GM13977 (cell line): ENCODE measurements around the gene QARS1.
A peak's percentile ranks its signal among the peaks of the same experiment; 100 is the strongest.

Experiments used
- DNase-seq: peaks from one replicate; pipeline ENCODE4 v3.0.0; 2012; ENCODE audit warnings: low spot score
- CTCF ChIP-seq: IDR thresholded peaks from 2 replicates; pipeline ENCODE4 v1.5.1; 2012; ENCODE audit warnings: mild to moderate bottlenecking, control low read depth; ENCODE audit not compliant: insufficient read depth; ENCODE audit errors: extremely low read depth, missing control alignments
- in situ Hi-C: fragments of 300-500 bp; cut with MboI; formaldehyde crosslinking; loops from one replicate; pipeline ENCODE4 v1.12.0; 2022; ENCODE audit warnings: low sequenced_read_pairs, low pct_unique_long_range_greater_than_20kb, mixed read lengths, inconsistent platforms; ENCODE audit not compliant: unreplicated experiment

Gene QARS1

GRCh38 chr3:49093853-49094767 is 10.4 kb downstream of the QARS1 start, which contains the start of gene QRICH1:
Gene QRICH1, minus strand, starts transcription at chr3:49094071. Its CDS starts 17,054 bp downstream, at chr3:49077017.
- TF ChIP-seq CTCF, result peak; percentile 59
- in situ Hi-C loops, result no loop called here
- DNase-seq, result peak; percentile 94

GRCh38 chr3:49092938-49093852 is 11.4 kb downstream of the QARS1 start:
- DNase-seq, result peak; percentile 86
- no peak for TF ChIP-seq CTCF
- in situ Hi-C loops, result no loop called here

GRCh38 chr3:49081429-49081828 is 23.1 kb downstream of the QARS1 start:
- in situ Hi-C loops, result no loop called here
- TF ChIP-seq CTCF, result no peak
- DNase-seq, result no peak

- in situ Hi-C loops, result no loop called here
- DNase-seq, result no peak
- no peak for TF ChIP-seq CTCF
These were observed 25.3 kb downstream of the QARS1 start for GRCh38 chr3:49079270-49079669.

GRCh38 chr3:49076646-49077045 is 27.9 kb downstream of the QARS1 start:
- in situ Hi-C loops, result no loop called here

More at GRCh38 chr3:49076646-49077045, 27.9 kb downstream of the QARS1 start:
- DNase-seq, result no peak
- no peak for TF ChIP-seq CTCF
